PC-3 (cell line): ENCODE results near the gene RABIF. TPM values are rescaled to one million over a fixed set of nuclear protein-coding genes. Genes with fewer than 3 reads are reported as not detected.
A peak's percentile ranks its signal among the peaks of the same experiment; 100 is the strongest.

ENCODE experiments used
- ATAC-seq: fragments of 200-7000 bp; cut with Tn5 transposase; 2 replicates; pipeline ENCODE4 v1.9.1; 2020; ENCODE audit warnings: mild to moderate bottlenecking, moderate library complexity
- BruUV-seq: library from RNA; stranded (reverse); fragments of 400-500 nt; replicated peaks from 2 replicates; lab custom pipeline; 2021; lab: Mats Ljungman, UMichigan
- CTCF ChIA-PET: fragments of 300-600 bp; sonication (Branson Sonifier 250); formaldehyde crosslinking; loops from one replicate; lab custom pipeline; 2022; ENCODE audit warnings: antibody characterized with exemption; lab: Charles Lee
- POLR2A ChIA-PET: fragments of 300-600 bp; sonication (Branson Sonifier 250); formaldehyde crosslinking; loops from one replicate; lab custom pipeline; 2022; ENCODE audit warnings: antibody characterized with exemption; ENCODE audit not compliant: unreplicated experiment; lab: Charles Lee
- DNase-seq: peaks from one replicate; pipeline ENCODE4 v3.0.0-alpha.2; 2015
- H2AFZ ChIP-seq: fragments of 300-600 bp; sonication (generic); 2 replicates; pipeline ENCODE4 v1.6.0; 2016; ENCODE audit warnings: antibody characterized with exemption, low read length
- H3F3A ChIP-seq: fragments of 300-600 bp; sonication (generic); one replicate; pipeline ENCODE4 v1.6.0; 2017; ENCODE audit warnings: antibody characterized with exemption, low read length, control low read depth, mild to moderate bottlenecking; ENCODE audit not compliant: unreplicated experiment
- H3K27ac ChIP-seq: fragments of 300-600 bp; sonication (generic); 2 replicates; pipeline ENCODE4 v1.5.1; 2016; ENCODE audit warnings: mild to moderate bottlenecking, low read length
- H3K27me3 ChIP-seq: fragments of 300-600 bp; sonication (generic); 2 replicates; pipeline ENCODE4 v1.6.1; 2016; ENCODE audit warnings: low read length, mixed read lengths
- H3K36me3 ChIP-seq: fragments of 300-600 bp; sonication (generic); 2 replicates; pipeline ENCODE4 v1.6.1; 2016; ENCODE audit warnings: low read depth, mixed run types, low read length, mixed read lengths
- H3K4me1 ChIP-seq: fragments of 300-600 bp; sonication (generic); 2 replicates; pipeline ENCODE4 v1.5.1; 2016; ENCODE audit warnings: low read length; ENCODE audit not compliant: insufficient read depth
- H3K4me2 ChIP-seq: fragments of 300-600 bp; sonication (generic); 2 replicates; pipeline ENCODE4 v1.6.0; 2016; ENCODE audit warnings: low read length
- H3K4me3 ChIP-seq: fragments of 300-600 bp; sonication (generic); 2 replicates; pipeline ENCODE4 v1.5.1; 2016; ENCODE audit warnings: mild to moderate bottlenecking, low read length, mixed read lengths
- H3K79me2 ChIP-seq: fragments of 300-600 bp; sonication (generic); 2 replicates; pipeline ENCODE4 v1.6.1; 2017; ENCODE audit warnings: low read length, mixed read lengths
- H3K9ac ChIP-seq: fragments of 300-600 bp; sonication (generic); 2 replicates; pipeline ENCODE4 v1.6.0; 2016; ENCODE audit warnings: mild to moderate bottlenecking, low read length
- H3K9me2 ChIP-seq: fragments of 300-600 bp; sonication (generic); replicated peaks from 2 replicates; pipeline ENCODE4 v1.6.1; 2016; ENCODE audit warnings: mixed run types, low read length, mixed read lengths
- H3K9me3 ChIP-seq: fragments of 300-600 bp; sonication (generic); 2 replicates; pipeline ENCODE4 v1.6.1; 2016; ENCODE audit warnings: low read length, mixed read lengths
- H4K20me1 ChIP-seq: fragments of 300-600 bp; sonication (generic); 2 replicates; pipeline ENCODE4 v1.6.1; 2016; ENCODE audit warnings: low read length, mixed read lengths
- EZH2 ChIP-seq: fragments of 300-600 bp; sonication (generic); IDR thresholded peaks from one replicate; pipeline ENCODE4 v1.6.1; 2017; ENCODE audit warnings: antibody characterized with exemption, mild to moderate bottlenecking, low read length; ENCODE audit not compliant: unreplicated experiment
- EZH2phosphoT487 ChIP-seq: fragments of 300-600 bp; sonication (generic); IDR thresholded peaks from 2 replicates; pipeline ENCODE4 v1.6.1; 2018; ENCODE audit warnings: mild to moderate bottlenecking, antibody characterized with exemption, low read length, borderline replicate concordance
- intact Hi-C: fragments of 100-400 bp; cut with micrococcal nuclease; formaldehyde crosslinking; loops from 2 replicates; pipeline ENCODE4 v1.9.0; 2023
- total RNA-seq: library from RNA; depleted of rRNA; stranded (reverse); fragments of >200 nt; gene quantifications from 2 replicates; pipeline ENCODE4 v1.2.3, GENCODE V29; 2014
- TF ChIP-seq, protein P1 (sequence below): fragments of 300-600 bp; sonication (generic); conservative IDR thresholded peaks from 2 replicates; pipeline ENCODE4 v1.5.1; 2017; ENCODE audit warnings: antibody characterized with exemption, low read depth, mild to moderate bottlenecking, low read length

RABIF gene
- total RNA-seq, 1 experiment from 2014 or later = 15.5 TPM

GRCh38 chr1:202926581-202927491, 37.9 kb upstream of the RABIF start, which contains the start of gene KLHL12:
TSS of gene KLHL12 (minus strand) at chr1:202927234. CDS start at chr1:202925162, 2,072 bp downstream.
- Histone ChIP-seq H3F3A (no peaks in the 10 kb centered on the region), H3K4me3 (peak within 1 kb of the TSS; percentile 82), H2AFZ (peak within 1 kb of the TSS; percentile 80), H3K9me2 (no peaks in the 10 kb centered on the region), H3K79me2 (peaks cover 15% of the 10 kb centered on the region; the same call in 1 of the 2 replicates), H3K9me3 (no peaks in the 10 kb centered on the region), H4K20me1 (no peaks in the 10 kb centered on the region), H3K36me3 (no peaks in the 10 kb centered on the region), H3K4me1 (peaks cover 24% of the 10 kb centered on the region), H3K27ac (peak within 1 kb of the TSS; percentile 81), H3K4me2 (peak within 1 kb of the TSS; percentile 94), H3K9ac (peak within 1 kb of the TSS; percentile 79), H3K27me3 (no peaks in the 10 kb centered on the region)
- POLR2A ChIA-PET = interaction anchor here (0.5 kb wide), 1 partner anchor 80 kb away, joined by 3 read pairs; the partner anchor contains the start of gene TMEM183A
- intact Hi-C loops = loop anchor here (1.0 to 2.0 kb wide), 5 partner anchors 27 to 72 kb away; partner anchors contain the start of gene RABIF
- BruUV-seq = TSS peak; percentile 73
- peak; percentile 98 for DNase-seq
- CTCF ChIA-PET = interaction anchor here (0.6 to 1.0 kb wide), 3 partner anchors 27 to 114 kb away, joined by 4 to 8 read pairs (median 4); no protein-coding TSS in a partner anchor
- ATAC-seq = peak; percentile 97
- TF ChIP-seq EZH2phosphoT487 (no peak), EZH2 (no peak)
- TF ChIP-seq, protein P1, sequence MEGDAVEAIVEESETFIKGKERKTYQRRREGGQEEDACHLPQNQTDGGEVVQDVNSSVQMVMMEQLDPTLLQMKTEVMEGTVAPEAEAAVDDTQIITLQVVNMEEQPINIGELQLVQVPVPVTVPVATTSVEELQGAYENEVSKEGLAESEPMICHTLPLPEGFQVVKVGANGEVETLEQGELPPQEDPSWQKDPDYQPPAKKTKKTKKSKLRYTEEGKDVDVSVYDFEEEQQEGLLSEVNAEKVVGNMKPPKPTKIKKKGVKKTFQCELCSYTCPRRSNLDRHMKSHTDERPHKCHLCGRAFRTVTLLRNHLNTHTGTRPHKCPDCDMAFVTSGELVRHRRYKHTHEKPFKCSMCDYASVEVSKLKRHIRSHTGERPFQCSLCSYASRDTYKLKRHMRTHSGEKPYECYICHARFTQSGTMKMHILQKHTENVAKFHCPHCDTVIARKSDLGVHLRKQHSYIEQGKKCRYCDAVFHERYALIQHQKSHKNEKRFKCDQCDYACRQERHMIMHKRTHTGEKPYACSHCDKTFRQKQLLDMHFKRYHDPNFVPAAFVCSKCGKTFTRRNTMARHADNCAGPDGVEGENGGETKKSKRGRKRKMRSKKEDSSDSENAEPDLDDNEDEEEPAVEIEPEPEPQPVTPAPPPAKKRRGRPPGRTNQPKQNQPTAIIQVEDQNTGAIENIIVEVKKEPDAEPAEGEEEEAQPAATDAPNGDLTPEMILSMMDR = peak; percentile 82

- ATAC-seq (peak; percentile 42), DNase-seq (peak; percentile 66)
- Histone ChIP-seq H3K27ac (peak overlapping the region; percentile 1; the same call in 1 of the 2 replicates), H4K20me1 (no peaks in the 10 kb centered on the region), H3K9ac (no peak overlapping the region), H3K4me1 (peaks cover 24% of the 10 kb centered on the region), H3K27me3 (no peaks in the 10 kb centered on the region), H3K4me2 (peak overlapping the region; percentile 4), H3K79me2 (peaks cover 15% of the 10 kb centered on the region; the same call in 1 of the 2 replicates), H3K36me3 (peaks cover 8% of the 10 kb centered on the region), H3K4me3 (no peak overlapping the region), H3K9me2 (no peaks in the 10 kb centered on the region), H2AFZ (no peak overlapping the region), H3K9me3 (no peaks in the 10 kb centered on the region), H3F3A (no peaks in the 10 kb centered on the region)
- intact Hi-C loops = no loop called here
- ChIA-PET CTCF (no interaction called here), POLR2A (no interaction called here)
- BruUV-seq = no TSS peak
- TF ChIP-seq, protein P1 = no peak
- TF ChIP-seq EZH2phosphoT487 (no peak), EZH2 (no peak)
Observed at GRCh38 chr1:202923533-202923932, 34.6 kb upstream of the RABIF start.
